Astrocyte of the cerebellum (primary cell): Measurements from ENCODE around the gene TPBGL.

ENCODE experiments used
- DNase-seq: peaks from one replicate; pipeline ENCODE4 v3.0.0-alpha.2; 2011; ENCODE audit warnings: low read depth
- H3K4me3 ChIP-seq: 2 replicates; pipeline ENCODE4 v1.5.1; 2011; ENCODE audit warnings: mild to moderate bottlenecking, low read depth, low read length, moderate library complexity
- in situ Hi-C: cut with HindIII; loops from 2 replicates; pipeline ENCODE4 v1.10.0; 2017; ENCODE audit warnings: low sequenced_read_pairs
- TF ChIP-seq, protein P1 (sequence below): IDR thresholded peaks from 2 replicates; pipeline ENCODE4 v1.5.1; 2012; ENCODE audit warnings: low read length, low read depth, moderate library complexity, mild to moderate bottlenecking; ENCODE audit errors: missing control alignments

Gene TPBGL

DNA sequence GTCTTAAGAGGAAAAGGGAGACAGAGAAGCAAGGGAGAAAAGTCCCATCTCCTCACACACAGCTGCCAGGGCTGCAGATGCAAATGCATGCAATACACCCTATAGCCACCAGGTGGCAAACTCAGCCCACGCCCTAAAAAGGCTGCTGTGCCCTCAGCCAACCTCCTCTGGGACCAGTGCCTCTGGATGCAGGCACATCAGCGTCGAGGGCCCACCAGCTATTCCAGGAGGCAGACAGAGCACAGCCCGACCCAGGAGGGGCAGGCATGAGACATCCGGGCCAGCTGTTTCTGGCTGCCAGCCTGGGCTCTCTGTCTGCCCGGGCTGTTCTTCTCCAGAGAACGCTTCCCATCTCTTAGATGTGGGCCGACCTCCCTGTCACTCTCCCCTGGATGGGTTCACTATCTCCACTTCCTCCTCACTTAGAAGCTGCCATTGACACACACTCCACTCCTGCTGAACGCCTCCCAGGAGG lies 39.7 kb downstream of the TPBGL start:
- peak; percentile 23 for DNase-seq
- in situ Hi-C loops = no loop called here
- TF ChIP-seq, protein P1, sequence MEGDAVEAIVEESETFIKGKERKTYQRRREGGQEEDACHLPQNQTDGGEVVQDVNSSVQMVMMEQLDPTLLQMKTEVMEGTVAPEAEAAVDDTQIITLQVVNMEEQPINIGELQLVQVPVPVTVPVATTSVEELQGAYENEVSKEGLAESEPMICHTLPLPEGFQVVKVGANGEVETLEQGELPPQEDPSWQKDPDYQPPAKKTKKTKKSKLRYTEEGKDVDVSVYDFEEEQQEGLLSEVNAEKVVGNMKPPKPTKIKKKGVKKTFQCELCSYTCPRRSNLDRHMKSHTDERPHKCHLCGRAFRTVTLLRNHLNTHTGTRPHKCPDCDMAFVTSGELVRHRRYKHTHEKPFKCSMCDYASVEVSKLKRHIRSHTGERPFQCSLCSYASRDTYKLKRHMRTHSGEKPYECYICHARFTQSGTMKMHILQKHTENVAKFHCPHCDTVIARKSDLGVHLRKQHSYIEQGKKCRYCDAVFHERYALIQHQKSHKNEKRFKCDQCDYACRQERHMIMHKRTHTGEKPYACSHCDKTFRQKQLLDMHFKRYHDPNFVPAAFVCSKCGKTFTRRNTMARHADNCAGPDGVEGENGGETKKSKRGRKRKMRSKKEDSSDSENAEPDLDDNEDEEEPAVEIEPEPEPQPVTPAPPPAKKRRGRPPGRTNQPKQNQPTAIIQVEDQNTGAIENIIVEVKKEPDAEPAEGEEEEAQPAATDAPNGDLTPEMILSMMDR = peak; percentile 98
- H3K4me3 ChIP-seq = no peak overlapping the region

DNA sequence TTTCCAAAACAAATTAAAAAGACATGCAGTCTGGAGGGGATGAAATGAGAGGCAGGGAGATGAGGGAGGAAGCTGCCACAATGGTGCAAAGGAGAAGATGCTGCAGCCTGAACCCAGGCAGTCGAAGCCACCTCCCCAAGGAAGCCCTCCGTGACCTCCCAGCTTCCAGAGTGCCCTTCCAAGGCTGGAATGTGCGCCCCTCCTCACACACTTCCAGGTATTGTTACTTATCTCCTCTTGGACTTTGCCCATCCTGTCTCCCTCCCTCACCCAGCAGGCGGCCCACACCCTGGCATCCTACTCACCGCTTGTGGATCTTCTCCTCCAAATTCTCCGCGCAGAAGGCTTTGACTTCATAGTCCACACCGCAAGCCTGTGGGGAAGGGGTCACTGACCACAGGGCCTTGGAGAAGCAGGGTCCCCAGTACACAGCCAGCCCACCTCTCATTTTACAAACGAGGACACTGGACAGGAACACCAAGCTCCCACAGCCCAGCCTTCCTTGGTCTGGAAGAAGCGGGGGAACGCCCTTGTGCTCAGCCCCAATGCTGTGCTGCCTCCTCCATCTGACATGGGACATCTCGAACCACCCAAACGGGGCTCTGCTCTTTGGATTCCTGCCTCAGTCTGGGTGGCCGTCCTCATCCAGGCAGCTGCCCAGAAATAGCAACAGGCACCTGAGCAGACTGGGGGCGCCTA lies 40.3 kb downstream of the TPBGL start:
- no peak overlapping the region for H3K4me3 ChIP-seq
- TF ChIP-seq, protein P1 = no peak
- in situ Hi-C loops = no loop called here
- DNase-seq = no peak

DNA sequence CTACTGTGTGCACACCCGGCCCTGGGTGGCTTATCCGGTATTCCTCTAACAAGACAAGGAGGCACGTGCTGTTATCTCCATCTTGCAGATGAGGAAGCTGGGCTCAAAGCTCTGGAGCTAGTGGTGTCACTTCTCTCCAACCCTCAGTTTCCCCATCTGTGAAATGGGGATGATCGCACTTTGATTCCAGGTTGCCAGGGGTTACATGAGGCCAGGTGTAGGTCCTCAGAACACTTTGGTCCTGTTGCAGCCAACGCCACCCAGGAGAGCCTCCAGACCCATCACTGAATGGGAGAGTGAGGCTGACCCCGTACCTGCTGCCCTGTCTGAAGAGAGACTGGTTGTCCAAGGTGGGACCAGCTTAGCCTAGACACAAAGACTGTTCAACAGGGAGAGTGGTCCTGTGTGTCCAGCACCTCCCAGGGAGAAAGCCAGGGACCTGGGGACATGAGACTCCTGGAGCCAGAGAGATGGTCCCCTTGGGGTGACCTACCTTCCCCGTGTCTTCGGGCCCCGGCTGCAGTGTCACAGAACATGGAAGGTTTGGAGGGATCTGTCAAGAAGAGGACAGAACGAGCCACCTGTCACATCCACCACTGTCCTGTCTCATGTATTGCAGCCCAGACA lies 41.0 kb downstream of the TPBGL start:
- no peak for DNase-seq
- H3K4me3 ChIP-seq = no peak overlapping the region
- TF ChIP-seq, protein P1 = no peak
- in situ Hi-C loops = no loop called here

DNA sequence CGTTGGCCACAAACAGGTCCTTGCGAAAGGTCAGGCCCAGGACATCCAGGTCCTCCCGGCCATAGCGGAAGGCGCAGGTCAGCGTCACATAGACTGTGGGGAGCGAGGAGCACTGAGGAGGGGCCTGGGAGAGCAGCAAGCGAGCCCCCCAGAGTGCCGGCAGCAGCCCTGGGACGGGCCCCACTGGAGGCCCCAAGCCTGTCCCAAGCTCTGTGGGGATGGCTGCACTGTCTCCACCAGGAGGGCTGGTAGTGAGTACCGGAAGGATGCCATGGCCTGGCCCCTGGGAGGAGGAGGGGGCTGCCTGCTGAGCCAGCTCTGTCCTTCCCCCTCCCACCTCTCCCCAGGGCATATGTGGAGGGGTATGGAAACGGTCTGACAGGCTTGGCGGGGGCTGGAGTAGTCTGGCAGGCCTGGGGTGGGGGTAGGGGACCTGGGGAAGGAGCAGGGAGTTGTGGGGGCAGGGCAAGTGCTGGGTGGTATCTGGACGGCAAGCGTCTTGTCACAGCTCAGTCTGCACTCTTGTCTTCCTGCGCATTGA lies 42.9 kb downstream of the TPBGL start:
- TF ChIP-seq, protein P1 = no peak
- no peak overlapping the region for H3K4me3 ChIP-seq
- in situ Hi-C loops = no loop called here
- no peak for DNase-seq

DNA sequence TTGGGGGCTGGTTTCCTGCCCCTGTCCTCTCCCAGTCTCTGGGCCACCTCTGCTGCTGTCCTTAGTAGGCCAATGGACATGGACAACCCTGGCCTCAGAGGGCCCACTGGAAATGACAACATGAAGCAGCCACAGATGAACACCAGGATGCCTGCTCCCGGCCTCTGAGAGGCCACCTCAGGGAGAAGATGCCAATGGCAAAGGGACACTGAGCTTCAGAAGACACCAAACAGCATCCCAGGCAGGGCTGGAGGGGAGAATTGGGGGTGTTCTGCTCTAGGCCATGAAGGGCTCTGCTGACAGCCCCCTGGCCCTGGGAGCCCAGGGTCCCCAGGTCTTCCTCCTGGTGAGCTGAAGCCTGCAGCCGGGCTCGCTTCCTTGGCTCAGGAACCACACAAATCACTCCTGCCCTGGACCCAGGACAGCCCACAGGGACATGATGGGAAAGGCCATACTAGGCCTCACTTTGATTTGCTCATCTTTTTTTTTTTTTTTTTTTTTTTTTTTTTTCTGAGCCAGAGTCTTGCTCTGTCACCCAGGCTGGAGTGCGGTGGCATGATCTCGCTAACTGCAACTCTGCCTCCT lies 45.3 kb downstream of the TPBGL start:
- in situ Hi-C loops = no loop called here
- TF ChIP-seq, protein P1 = no peak
- no peak for DNase-seq
- H3K4me3 ChIP-seq = no peak overlapping the region

DNA sequence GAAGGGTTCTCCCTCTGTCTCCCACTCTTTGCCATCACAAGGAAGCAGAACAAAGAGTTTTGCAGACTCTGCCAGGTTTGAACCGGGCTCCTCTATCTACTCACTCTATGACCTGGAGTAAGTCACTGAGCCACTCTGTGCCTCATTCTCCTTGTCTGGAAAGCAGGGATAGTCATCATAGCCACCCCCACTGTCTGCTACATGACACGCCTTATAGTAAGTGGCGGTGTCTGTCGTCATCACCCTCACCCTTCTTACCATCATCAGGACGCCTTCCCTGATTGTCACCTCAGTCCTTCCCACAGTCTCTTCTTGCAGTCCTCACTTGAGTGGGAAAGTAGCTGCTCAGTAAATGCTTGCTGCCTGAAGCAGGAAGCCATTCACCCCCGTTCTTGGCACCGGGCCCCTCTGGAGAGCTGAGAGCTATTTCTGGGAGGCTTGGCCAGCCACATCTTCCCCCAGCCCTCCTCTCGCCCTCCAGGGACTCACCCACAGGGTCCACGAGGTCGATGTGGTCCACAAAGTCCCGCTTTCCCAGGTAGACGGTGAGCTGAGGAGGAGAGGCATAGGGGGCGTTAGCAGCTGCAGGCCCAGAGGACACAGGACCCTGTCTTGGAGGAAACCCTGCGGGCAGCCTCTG lies 46.4 kb downstream of the TPBGL start:
- no peak for DNase-seq
- in situ Hi-C loops = no loop called here
- TF ChIP-seq, protein P1 = no peak
- H3K4me3 ChIP-seq = no peak overlapping the region
